ENCODE results near the gene POPDC2.
A peak's percentile ranks its signal among the peaks of the same experiment; 100 is the strongest.
"Not testable (repeated sequence)": the region's sequence is repeated elsewhere in the genome, so short reads cannot be mapped to it uniquely, and the experiment has no call there.

POPDC2 gene

DNA sequence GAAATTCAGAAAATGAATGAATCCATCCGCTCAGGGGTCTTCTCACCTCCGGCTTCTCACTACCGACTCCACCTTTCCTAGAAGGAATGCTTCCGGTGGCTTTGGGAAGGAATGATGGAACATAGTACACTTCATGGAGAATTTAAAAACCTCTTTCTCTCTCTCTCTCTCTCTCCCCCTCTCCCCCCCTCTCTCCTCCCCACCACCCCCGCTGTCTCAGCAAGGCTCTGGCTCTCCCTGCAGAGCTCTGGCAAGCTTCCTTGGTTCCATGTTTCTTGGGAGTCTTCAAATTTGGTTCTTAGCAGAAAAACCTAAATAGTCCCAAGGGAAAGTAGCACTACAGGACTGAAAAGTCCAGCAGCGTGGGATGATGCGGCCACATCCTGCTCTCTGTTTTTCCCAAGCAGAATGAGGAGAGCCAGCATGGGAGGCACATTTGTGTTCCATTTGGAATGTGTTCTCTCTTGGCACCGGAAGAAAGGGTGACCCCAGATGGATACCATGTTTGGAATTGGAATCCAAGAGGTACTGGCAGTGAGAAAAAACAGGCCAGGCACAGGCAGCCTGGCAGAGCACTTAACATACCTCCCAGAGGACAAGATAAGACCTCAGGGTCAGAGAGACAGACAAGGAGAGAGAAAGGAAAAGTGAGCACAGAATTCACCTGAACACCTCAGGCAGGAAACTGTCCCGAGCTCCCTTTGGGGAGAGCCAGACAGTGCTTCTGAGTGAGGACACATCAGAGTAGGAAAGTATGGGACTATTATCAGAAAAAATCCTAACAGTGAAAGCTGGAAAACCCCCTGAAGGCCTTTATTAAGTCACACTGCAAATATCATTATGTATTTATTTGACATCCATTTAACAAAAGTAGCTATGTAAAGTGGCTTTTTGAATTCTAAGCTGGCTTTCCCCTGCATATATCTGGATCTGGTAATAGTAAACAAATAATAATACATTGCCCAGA lies at the start of gene POPDC2:
Gene POPDC2 (minus strand): TSS at position 116 of the 967 bp plus-strand sequence. CDS start 166 bp downstream, outside the sequence.
- no peak for DNase-seq (ENCODE audit: low read depth)

DNA sequence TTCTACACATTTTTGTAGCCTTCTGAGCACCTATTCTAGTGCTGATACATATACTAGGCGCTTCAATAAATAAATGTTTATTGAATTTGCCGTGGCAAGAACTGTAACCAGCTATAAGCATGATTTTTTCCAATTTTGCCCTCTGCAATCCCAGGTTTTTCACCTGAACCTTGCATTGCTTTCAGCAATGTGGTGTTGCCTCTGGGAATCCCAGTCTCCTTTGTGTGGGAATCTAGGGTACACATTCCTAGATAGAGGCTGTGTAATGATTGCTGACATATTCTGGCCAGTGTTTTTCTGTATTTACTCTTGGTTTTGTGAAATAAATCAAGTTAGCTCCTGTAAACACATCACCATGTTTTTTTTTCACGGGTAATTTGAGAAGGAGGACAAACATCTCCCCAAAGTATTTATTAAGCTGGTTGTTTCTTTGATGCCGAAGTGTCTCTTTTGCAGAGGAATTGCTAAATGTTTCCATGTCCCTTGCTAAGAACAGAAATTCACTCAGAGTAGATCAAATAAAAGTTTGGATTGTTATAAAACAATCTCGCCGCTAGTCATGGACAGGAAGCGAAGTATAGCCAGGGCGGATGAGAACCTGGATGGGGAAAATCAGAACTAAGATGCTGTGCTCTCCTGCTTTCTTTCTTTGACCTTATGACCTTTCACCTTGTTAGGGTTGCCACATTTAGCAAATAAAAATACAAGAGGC lies 43.6 kb upstream of the POPDC2 start:
- no peak for DNase-seq (ENCODE audit: low read depth)

- DNase-seq (ENCODE audit: low read depth) = peak; percentile 87
Measured at GRCh38 chr3:119702530-119703527, 42.4 kb upstream of the POPDC2 start, which contains the start of gene CFAP91. TSS of gene CFAP91 (plus strand) at chr3:119703022. CDS start at chr3:119703099, 77 bp downstream.

- no peak for DNase-seq (ENCODE audit: low read depth)
Measured at GRCh38 chr3:119700920-119701734, 40.7 kb upstream of the POPDC2 start.

- DNase-seq (ENCODE audit: low read depth) = no peak
Measured at GRCh38 chr3:119700269-119700919, 40.0 kb upstream of the POPDC2 start.

DNA sequence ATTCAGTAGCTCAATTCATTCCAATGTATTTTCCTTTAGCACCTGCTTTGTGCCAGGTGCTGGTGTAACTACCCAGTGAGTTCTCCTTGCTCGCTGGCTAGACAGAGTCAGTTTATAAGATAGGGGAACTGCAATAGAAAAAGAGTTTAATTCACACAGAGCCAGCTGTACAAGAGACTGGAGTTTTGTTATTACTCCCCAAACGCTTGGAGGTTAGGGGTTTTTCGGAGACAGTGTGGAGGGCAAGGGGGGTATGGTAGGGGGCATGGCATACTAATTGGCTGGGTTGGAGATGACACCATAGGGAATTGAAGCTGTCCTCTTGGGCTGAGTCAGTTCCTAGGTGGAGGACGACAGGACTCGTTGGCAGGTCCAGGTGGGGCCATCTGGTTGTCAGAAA lies 37.0 kb upstream of the POPDC2 start:
- no peak for DNase-seq (ENCODE audit: low read depth)

DNA sequence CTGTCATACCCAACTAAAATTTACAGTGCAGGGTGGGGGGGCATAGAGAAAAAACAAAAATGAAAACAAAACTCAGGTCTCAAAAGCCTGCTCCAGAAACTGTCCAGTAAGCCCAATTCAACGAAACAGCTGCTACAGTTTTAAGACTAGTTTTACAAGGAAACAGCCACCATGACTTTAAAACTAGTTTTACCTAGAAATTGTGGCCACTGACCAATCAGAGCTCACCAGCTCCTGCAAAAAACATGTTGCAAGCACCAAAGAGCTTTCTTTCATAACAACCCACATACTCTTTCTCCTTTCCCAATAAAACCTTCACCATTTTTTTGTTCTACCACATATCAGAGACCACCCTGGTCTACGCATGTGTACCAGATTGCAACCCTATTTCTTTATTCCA lies 35.1 kb upstream of the POPDC2 start:
- DNase-seq (ENCODE audit: low read depth) = no peak

DNA sequence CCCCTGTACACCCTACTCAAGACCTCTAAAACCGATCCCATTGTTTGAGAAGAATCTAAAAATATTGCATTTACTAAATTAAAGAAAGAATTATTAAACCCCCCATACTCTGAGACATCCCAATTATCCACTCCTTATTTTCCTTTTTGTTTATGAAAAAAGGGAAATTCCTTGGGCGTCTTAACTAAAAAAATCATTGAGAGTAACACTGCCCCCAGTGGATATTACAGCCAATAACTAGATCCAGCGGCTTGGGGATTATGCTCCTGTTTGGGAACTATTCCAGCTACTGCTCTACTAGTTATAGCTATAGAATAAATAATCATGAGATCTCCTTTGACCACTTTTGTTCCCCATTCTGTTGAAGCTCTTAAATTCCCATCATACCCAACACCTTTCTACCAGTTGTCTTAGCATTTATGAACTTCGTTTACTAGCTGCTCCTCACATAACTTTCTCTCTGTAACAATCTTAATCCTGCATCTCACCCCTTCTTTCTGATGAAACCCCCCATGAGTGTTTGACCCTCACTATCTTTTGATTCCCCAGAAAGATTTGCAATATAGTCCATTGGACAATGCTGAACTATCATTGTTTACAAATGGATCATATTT lies 29.8 kb upstream of the POPDC2 start:
- peak; percentile 26 for DNase-seq (ENCODE audit: low read depth)

- DNase-seq (ENCODE audit: low read depth) = no peak
Measured at GRCh38 chr3:119683421-119683820, 23.0 kb upstream of the POPDC2 start.

DNA sequence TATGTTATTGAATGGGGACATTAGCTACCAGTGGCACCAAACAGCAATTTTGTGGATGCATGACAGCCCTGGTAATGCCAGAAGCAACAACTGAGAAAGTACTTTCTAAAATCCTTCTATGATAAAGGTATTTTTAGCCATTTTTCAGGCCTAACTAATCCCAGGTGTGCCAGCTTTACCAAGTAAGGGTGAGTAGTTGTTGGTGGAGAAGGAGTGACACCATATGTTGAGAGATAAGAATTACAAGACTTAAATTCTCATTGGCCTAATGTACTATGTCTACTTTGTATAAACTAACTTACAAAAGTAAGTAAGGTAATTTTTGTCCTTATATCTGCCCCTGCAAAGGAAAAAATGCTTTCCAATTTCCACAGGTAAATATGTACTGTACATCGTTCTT lies 20.9 kb upstream of the POPDC2 start:
- no peak for DNase-seq (ENCODE audit: low read depth)

DNA sequence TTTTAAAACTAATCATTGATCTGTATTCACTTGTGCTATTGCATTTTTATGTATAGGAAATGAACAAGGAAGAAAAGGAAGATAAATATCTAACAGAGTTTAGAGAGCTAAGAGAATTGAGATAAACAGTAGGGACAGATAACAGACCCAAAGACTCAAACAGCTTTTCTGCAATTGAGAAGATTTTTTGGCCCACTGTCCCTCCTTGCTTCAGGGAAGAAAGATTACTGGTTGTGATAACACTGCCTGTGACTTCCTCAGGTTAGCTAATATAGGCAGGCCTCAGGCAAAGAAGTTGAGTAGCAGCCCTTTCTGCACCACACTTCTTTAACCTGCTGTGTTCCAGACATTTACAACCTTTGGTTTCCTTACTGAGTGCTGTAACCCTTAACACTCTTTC lies 19.5 kb upstream of the POPDC2 start:
- DNase-seq (ENCODE audit: low read depth) = no peak

DNA sequence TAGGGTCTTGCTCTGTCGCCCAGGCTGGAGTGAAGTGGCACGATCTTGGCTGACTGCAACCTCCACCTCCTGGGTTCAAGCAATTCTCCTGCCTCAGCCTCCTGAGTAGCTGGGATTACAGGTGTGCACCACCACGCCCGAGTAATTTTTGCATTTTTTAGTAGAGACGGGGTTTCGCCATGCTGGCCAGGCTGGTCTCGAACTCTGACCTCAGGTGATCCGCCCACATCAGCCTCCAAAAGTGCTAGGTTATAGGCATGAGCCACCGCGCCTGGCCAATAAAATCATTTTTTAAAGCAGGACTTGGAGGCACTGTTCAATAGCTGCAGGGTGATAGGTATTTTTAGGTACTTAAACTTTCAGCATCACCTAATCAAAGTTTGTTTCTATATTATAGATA lies 17.8 kb upstream of the POPDC2 start:
- DNase-seq (ENCODE audit: low read depth) = not testable (repeated sequence)

GRCh38 chr3:119677641-119677934 lies 17.2 kb upstream of the POPDC2 start:
- DNase-seq (ENCODE audit: low read depth) = no peak

DNA sequence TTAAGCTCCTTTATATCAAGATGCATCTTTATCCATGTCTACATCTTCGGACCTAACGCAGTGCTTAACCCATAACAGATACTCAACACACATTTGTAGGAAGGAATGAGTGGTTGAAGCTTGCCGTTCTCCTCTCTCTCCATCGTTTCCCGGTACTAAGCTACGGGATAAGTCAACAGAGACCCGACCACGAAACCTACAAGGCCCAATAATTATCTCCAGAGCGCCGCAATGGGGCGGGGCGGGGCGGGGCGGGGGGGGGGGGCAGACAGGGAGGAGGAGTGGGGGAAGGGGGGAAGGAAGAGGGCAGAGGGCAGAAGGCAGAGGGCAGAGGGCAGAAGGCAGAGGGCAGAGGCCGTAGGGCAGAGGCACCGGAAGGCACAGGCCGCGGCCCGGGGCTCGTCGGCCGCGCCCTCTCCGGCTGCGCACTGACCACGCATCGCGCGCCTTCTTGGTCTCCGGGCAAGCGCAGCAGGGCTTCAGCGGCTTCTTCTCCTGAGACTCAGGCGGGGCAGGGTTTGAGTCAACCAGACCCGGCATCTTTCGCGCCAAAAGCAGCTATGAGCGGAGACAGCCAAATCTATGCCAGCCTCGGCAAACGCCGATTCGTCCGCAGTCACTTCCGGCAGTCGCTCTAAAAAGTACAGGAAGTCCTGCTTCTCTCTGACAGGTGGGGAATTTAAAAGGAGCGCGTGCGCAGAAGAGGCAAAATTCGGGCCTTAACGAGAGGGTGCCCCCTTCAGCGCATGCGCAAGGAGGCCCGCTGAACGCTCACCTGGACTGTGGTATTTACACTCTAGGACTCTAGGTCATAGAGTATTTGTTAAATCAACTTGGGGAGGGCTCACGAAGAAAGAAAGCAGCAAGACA lies 16.6 kb upstream of the POPDC2 start, which contains the start of gene COX17:
Gene COX17 (minus strand): TSS at position 636 of the 870 bp plus-strand sequence. CDS start 96 bp downstream, at position 540.
- peak; percentile 95 for DNase-seq (ENCODE audit: low read depth)

DNA sequence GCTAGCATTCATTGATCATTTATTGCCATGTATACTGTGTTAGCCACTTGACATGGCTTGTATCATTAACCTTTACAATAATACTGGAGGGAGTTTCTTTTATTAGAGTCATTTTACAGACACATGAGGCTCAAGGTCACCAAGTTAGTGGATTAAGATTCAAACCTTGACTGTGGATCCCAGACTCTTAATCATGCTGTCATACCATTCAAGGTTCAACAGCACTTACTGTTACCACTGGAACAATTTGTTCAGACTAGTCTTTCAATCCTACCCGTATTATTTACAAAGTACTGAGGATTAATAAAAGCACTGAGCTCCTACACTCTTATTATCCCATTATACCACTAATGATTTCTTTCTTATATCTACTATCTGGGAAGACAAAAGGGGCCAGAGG lies 15.6 kb upstream of the POPDC2 start:
- no peak for DNase-seq (ENCODE audit: low read depth)

GRCh38 chr3:119675188-119675874 lies 14.9 kb upstream of the POPDC2 start:
- DNase-seq (ENCODE audit: low read depth) = no peak

DNA sequence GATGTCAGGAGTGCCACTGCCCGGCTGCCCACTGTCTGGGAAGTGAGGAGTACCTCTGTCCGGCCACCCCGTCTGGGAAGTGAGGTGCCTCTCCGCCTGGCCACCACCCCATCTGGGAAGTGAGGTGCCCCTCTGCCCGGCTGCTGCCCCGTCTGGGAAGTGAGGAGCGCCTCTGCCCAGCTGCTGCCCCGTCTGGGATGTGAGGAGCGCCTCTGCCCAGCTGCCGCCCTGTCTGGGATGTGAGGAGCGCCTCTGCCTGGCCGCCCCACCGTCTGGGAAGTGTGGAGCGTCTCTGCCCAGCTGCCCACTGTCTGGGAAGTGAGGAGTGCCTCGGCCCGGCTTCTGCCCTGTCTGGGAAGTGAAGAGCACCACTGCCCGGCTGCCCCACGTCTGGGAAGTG lies 13.5 kb upstream of the POPDC2 start:
- DNase-seq (ENCODE audit: low read depth) = no peak

DNA sequence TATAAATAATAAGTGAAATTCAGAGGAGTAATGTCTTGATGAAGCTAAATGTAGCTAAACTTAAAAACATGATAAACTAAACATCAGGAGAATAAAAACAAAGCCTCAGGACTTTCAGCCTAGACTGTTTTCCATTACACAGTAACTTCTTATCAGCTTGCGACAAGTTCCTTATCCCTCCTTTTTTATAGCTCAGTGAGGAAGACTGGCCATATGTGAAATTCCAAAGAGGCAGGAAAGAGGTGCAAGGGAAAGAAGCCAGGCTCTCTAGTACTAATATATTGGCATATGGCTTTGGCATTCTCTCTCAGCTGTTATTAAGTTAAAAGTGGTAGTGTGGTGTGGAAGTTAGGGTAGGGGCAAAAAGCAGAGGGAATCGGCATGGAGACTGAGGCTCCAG lies 12.4 kb upstream of the POPDC2 start:
- no peak for DNase-seq (ENCODE audit: low read depth)

Measured in stromal cell of bone marrow (primary cell).